Vagina (tissue), 2 donors: ENCODE data around the gene PRKAG2. TPM values are rescaled to one million over a fixed set of nuclear protein-coding genes. Genes with fewer than 3 reads are reported as not detected.

Source experiments
- DNase-seq, 2 donors: peaks; one replicate each; pipeline ENCODE4 v3.0.0-alpha.2; 2017; ENCODE audit errors: extremely low spot score in 2 of 2
- H3K27ac ChIP-seq: fragments of 200-600 bp; sonication (generic); one replicate; pipeline ENCODE4 v1.5.1; 2019
- H3K27me3 ChIP-seq: fragments of 200-600 bp; sonication (generic); one replicate; pipeline ENCODE4 v1.5.1; 2019
- H3K36me3 ChIP-seq, 2 donors: fragments of 200-600 bp; sonication (generic); one replicate each; pipeline ENCODE4 v1.5.1; 2017 to 2019
- H3K4me1 ChIP-seq: fragments of 200-600 bp; sonication (generic); one replicate; pipeline ENCODE4 v1.5.1; 2019
- H3K4me3 ChIP-seq, 2 donors: fragments of 200-600 bp; sonication (generic); 1 replicate in 1 of 2; 2 replicates in 1 of 2; pipeline ENCODE4 v1.5.1; 2016 to 2019
- H3K9me3 ChIP-seq: fragments of 200-600 bp; sonication (generic); one replicate; pipeline ENCODE4 v1.5.1; 2019
- CTCF ChIP-seq, 3 experiments: fragments of 450-650 bp in 2 of 3; fragments of 200-600 bp in 1 of 3; sonication (generic) in 1 of 3; IDR thresholded peaks; one replicate each; pipeline ENCODE4 v1.5.1; 2017 to 2019; ENCODE audit warnings: antibody characterized with exemption in 3 of 3, mild to moderate bottlenecking in 2 of 3, moderate library complexity in 2 of 3
- POLR2A ChIP-seq, 2 donors: fragments of 450-650 bp; IDR thresholded peaks; one replicate each; pipeline ENCODE4 v1.6.1; 2017; ENCODE audit warnings: antibody characterized with exemption in 2 of 2, mild to moderate bottlenecking in 2 of 2, moderate library complexity in 2 of 2
- POLR2AphosphoS5 ChIP-seq, 2 donors: sonication (generic); formaldehyde crosslinking; IDR thresholded peaks; one replicate each; pipeline ENCODE4 v1.9.0; 2017; ENCODE audit warnings: antibody characterized with exemption in 2 of 2, mild to moderate bottlenecking in 2 of 2, low read depth in 1 of 2; ENCODE audit not compliant: insufficient read depth in 1 of 2
- intact Hi-C: fragments of 100-400 bp; cut with DNase I; formaldehyde crosslinking; loops from one replicate; pipeline ENCODE4 v1.15.1; 2023
- total RNA-seq: library from RNA; depleted of rRNA; stranded (reverse); fragments of >200 nt; gene quantifications from one replicate; pipeline ENCODE4 v1.2.3, GENCODE V29; 2016

Gene PRKAG2
- total RNA-seq, 1 donor from 2014 or later, result 25.0 TPM

- no peak overlapping the region for H3K4me3 ChIP-seq
- DNase-seq, result no peak
- H3K27ac ChIP-seq, result no peak overlapping the region
- intact Hi-C loops, result no loop called here
- no peaks in the 10 kb centered on the region for H3K9me3 ChIP-seq
- TF ChIP-seq POLR2AphosphoS5 (IDR thresholded peaks at IDR 0.05; ENCODE audit: insufficient read depth in 1 of 2, low read depth in 1 of 2), result peak in 1 of 2 donors; percentile 39
- no peak for TF ChIP-seq CTCF (IDR thresholded peaks at IDR 0.05)
- peaks cover 17% of the 10 kb centered on the region for H3K4me1 ChIP-seq
- H3K27me3 ChIP-seq, result no peaks in the 10 kb centered on the region
- H3K36me3 ChIP-seq, result no peaks in the 10 kb centered on the region
Observed at GRCh38 chr7:151642746-151643145, 234.2 kb downstream of the PRKAG2 start.

- H3K27me3 ChIP-seq, result no peaks in the 10 kb centered on the region
- no peak for DNase-seq
- peaks cover 17% of the 10 kb centered on the region for H3K4me1 ChIP-seq
- no peaks in the 10 kb centered on the region for H3K36me3 ChIP-seq
- intact Hi-C loops, result no loop called here
- no peak overlapping the region for H3K27ac ChIP-seq
- no peak for TF ChIP-seq POLR2AphosphoS5 (IDR thresholded peaks at IDR 0.05; ENCODE audit: insufficient read depth in 1 of 2, low read depth in 1 of 2)
- no peak for TF ChIP-seq POLR2A (IDR thresholded peaks at IDR 0.05)
- no peak for TF ChIP-seq CTCF (IDR thresholded peaks at IDR 0.05)
- H3K9me3 ChIP-seq, result no peaks in the 10 kb centered on the region
- no peak overlapping the region for H3K4me3 ChIP-seq
Observed at GRCh38 chr7:151641587-151641986, 235.3 kb downstream of the PRKAG2 start.

- H3K4me1 ChIP-seq, result peaks cover 12% of the 10 kb centered on the region
Observed at GRCh38 chr7:151637781-151638261, 239.1 kb downstream of the PRKAG2 start.

GRCh38 chr7:151634643-151635042, 242.3 kb downstream of the PRKAG2 start:
- no peak overlapping the region for H3K27ac ChIP-seq
- intact Hi-C loops, result loop anchor here (5.0 to 10.0 kb wide), 2 partner anchors 48 to 120 kb away; no protein-coding TSS in a partner anchor
- no peak for DNase-seq
- peaks cover 13% of the 10 kb centered on the region for H3K4me1 ChIP-seq
- H3K4me3 ChIP-seq, result no peak overlapping the region
- H3K36me3 ChIP-seq, result no peaks in the 10 kb centered on the region
- no peaks in the 10 kb centered on the region for H3K27me3 ChIP-seq
- no peaks in the 10 kb centered on the region for H3K9me3 ChIP-seq
- TF ChIP-seq CTCF (IDR thresholded peaks at IDR 0.05) (no peak), POLR2AphosphoS5 (IDR thresholded peaks at IDR 0.05; ENCODE audit: insufficient read depth in 1 of 2, low read depth in 1 of 2) (no peak), POLR2A (IDR thresholded peaks at IDR 0.05) (no peak)

More at GRCh38 chr7:151637781-151638261, 239.1 kb downstream of the PRKAG2 start:
- no peak for TF ChIP-seq POLR2A (IDR thresholded peaks at IDR 0.05)
- TF ChIP-seq CTCF (IDR thresholded peaks at IDR 0.05), result no peak
- TF ChIP-seq POLR2AphosphoS5 (IDR thresholded peaks at IDR 0.05; ENCODE audit: insufficient read depth in 1 of 2, low read depth in 1 of 2), result no peak
- no peaks in the 10 kb centered on the region for H3K27me3 ChIP-seq
- no peak overlapping the region for H3K4me3 ChIP-seq
- H3K27ac ChIP-seq, result peak overlapping the region; percentile 49
- no peaks in the 10 kb centered on the region for H3K36me3 ChIP-seq
- no peaks in the 10 kb centered on the region for H3K9me3 ChIP-seq
- intact Hi-C loops, result loop anchor here (5.0 to 10.0 kb wide), 2 partner anchors 44 to 117 kb away; no protein-coding TSS in a partner anchor
- no peak for DNase-seq

GRCh38 chr7:151633516-151633812, 243.5 kb downstream of the PRKAG2 start:
- no peak for DNase-seq
- intact Hi-C loops, result loop anchor here (10.0 kb wide), 1 partner anchor 121 kb away; no protein-coding TSS in a partner anchor
- Histone ChIP-seq H3K27ac (peak overlapping the region; percentile 94), H3K4me3 (no peak overlapping the region), H3K27me3 (no peaks in the 10 kb centered on the region), H3K4me1 (peaks cover 22% of the 10 kb centered on the region), H3K36me3 (no peaks in the 10 kb centered on the region), H3K9me3 (no peaks in the 10 kb centered on the region)
- TF ChIP-seq CTCF (IDR thresholded peaks at IDR 0.05) (no peak), POLR2AphosphoS5 (IDR thresholded peaks at IDR 0.05; ENCODE audit: insufficient read depth in 1 of 2, low read depth in 1 of 2) (no peak), POLR2A (IDR thresholded peaks at IDR 0.05) (no peak)
